ENCODE results near the gene RNU6-1.

The RNU6-1 gene

GRCh38 chr15:67839929-67840748 lies at the start of gene RNU6-1:
Gene RNU6-1 (minus strand): TSS chr15:67840045.
- peaks cover 39% of the 10 kb centered on the region for H3K4me1 ChIP-seq (ENCODE audit: control insufficient read depth, insufficient read depth, low read length)
- peak; percentile 97 for DNase-seq (ENCODE audit: low read depth)
- H3K27me3 ChIP-seq (replicated peaks; ENCODE audit: control insufficient read depth, insufficient read depth, low read length), result peaks cover 14% of the 10 kb centered on the region

GRCh38 chr15:67887776-67888175 lies 47.9 kb upstream of the RNU6-1 start:
- no peak for DNase-seq (ENCODE audit: low read depth)
- H3K4me3 ChIP-seq (ENCODE audit: low read length), result no peak overlapping the region
- no peak overlapping the region for H3K9ac ChIP-seq (ENCODE audit: low read length)
- H3K36me3 ChIP-seq (ENCODE audit: control insufficient read depth, insufficient read depth, low read length, severe bottlenecking), result no peaks in the 10 kb centered on the region
- peaks cover 18% of the 10 kb centered on the region for H3K4me1 ChIP-seq (ENCODE audit: control insufficient read depth, insufficient read depth, low read length)
- H3K9me3 ChIP-seq (ENCODE audit: control insufficient read depth, low read length), result peaks cover 9% of the 10 kb centered on the region
- peaks cover 18% of the 10 kb centered on the region for H3K27me3 ChIP-seq (replicated peaks; ENCODE audit: control insufficient read depth, insufficient read depth, low read length)

More at GRCh38 chr15:67839929-67840748, at the start of gene RNU6-1:
- H3K4me3 ChIP-seq (ENCODE audit: low read length), result peak within 1 kb of the TSS; percentile 92
- H3K9me3 ChIP-seq (ENCODE audit: control insufficient read depth, low read length), result no peaks in the 10 kb centered on the region
- no peaks in the 10 kb centered on the region for H3K36me3 ChIP-seq (ENCODE audit: control insufficient read depth, insufficient read depth, low read length, severe bottlenecking)
- peak within 1 kb of the TSS; percentile 94 for H3K9ac ChIP-seq (ENCODE audit: low read length)

GRCh38 chr15:67885861-67886260 lies 46.0 kb upstream of the RNU6-1 start:
- H3K36me3 ChIP-seq (ENCODE audit: control insufficient read depth, insufficient read depth, low read length, severe bottlenecking), result no peaks in the 10 kb centered on the region
- H3K9me3 ChIP-seq (ENCODE audit: control insufficient read depth, low read length), result peaks cover 9% of the 10 kb centered on the region
- DNase-seq (ENCODE audit: low read depth), result no peak
- peaks cover 18% of the 10 kb centered on the region for H3K27me3 ChIP-seq (replicated peaks; ENCODE audit: control insufficient read depth, insufficient read depth, low read length)
- H3K9ac ChIP-seq (ENCODE audit: low read length), result no peak overlapping the region
- no peak overlapping the region for H3K4me3 ChIP-seq (ENCODE audit: low read length)
- H3K4me1 ChIP-seq (ENCODE audit: control insufficient read depth, insufficient read depth, low read length), result peaks cover 15% of the 10 kb centered on the region

GRCh38 chr15:67885175-67885523 lies 45.3 kb upstream of the RNU6-1 start:
- H3K27me3 ChIP-seq (replicated peaks; ENCODE audit: control insufficient read depth, insufficient read depth, low read length), result peaks cover 18% of the 10 kb centered on the region
- DNase-seq (ENCODE audit: low read depth), result no peak
- peaks cover 15% of the 10 kb centered on the region for H3K4me1 ChIP-seq (ENCODE audit: control insufficient read depth, insufficient read depth, low read length)
- peak overlapping the region; percentile 78 for H3K4me3 ChIP-seq (ENCODE audit: low read length)
- H3K9me3 ChIP-seq (ENCODE audit: control insufficient read depth, low read length), result peaks cover 2% of the 10 kb centered on the region
- peak overlapping the region; percentile 87 for H3K9ac ChIP-seq (ENCODE audit: low read length)
- no peaks in the 10 kb centered on the region for H3K36me3 ChIP-seq (ENCODE audit: control insufficient read depth, insufficient read depth, low read length, severe bottlenecking)

- peaks cover 16% of the 10 kb centered on the region for H3K27me3 ChIP-seq (replicated peaks; ENCODE audit: control insufficient read depth, insufficient read depth, low read length)
- peaks cover 15% of the 10 kb centered on the region for H3K4me1 ChIP-seq (ENCODE audit: control insufficient read depth, insufficient read depth, low read length)
- no peaks in the 10 kb centered on the region for H3K9me3 ChIP-seq (ENCODE audit: control insufficient read depth, low read length)
- H3K9ac ChIP-seq (ENCODE audit: low read length), result peak overlapping the region; percentile 87
- peak; percentile 87 for DNase-seq (ENCODE audit: low read depth)
- peak overlapping the region; percentile 78 for H3K4me3 ChIP-seq (ENCODE audit: low read length)
- H3K36me3 ChIP-seq (ENCODE audit: control insufficient read depth, insufficient read depth, low read length, severe bottlenecking), result no peaks in the 10 kb centered on the region
These were observed 44.8 kb upstream of the RNU6-1 start for GRCh38 chr15:67884514-67885174.

- no peak for DNase-seq (ENCODE audit: low read depth)
- peak overlapping the region; percentile 87 for H3K9ac ChIP-seq (ENCODE audit: low read length)
- peaks cover 15% of the 10 kb centered on the region for H3K4me1 ChIP-seq (ENCODE audit: control insufficient read depth, insufficient read depth, low read length)
- no peaks in the 10 kb centered on the region for H3K36me3 ChIP-seq (ENCODE audit: control insufficient read depth, insufficient read depth, low read length, severe bottlenecking)
- H3K4me3 ChIP-seq (ENCODE audit: low read length), result peak overlapping the region; percentile 78
- H3K9me3 ChIP-seq (ENCODE audit: control insufficient read depth, low read length), result no peaks in the 10 kb centered on the region
- H3K27me3 ChIP-seq (replicated peaks; ENCODE audit: control insufficient read depth, insufficient read depth, low read length), result peaks cover 10% of the 10 kb centered on the region
These were observed 44.2 kb upstream of the RNU6-1 start for GRCh38 chr15:67884009-67884408.

- no peaks in the 10 kb centered on the region for H3K9me3 ChIP-seq (ENCODE audit: control insufficient read depth, low read length)
- no peaks in the 10 kb centered on the region for H3K36me3 ChIP-seq (ENCODE audit: control insufficient read depth, insufficient read depth, low read length, severe bottlenecking)
- H3K9ac ChIP-seq (ENCODE audit: low read length), result no peak overlapping the region
- H3K27me3 ChIP-seq (replicated peaks; ENCODE audit: control insufficient read depth, insufficient read depth, low read length), result peaks cover 7% of the 10 kb centered on the region
- peak; percentile 19 for DNase-seq (ENCODE audit: low read depth)
- H3K4me1 ChIP-seq (ENCODE audit: control insufficient read depth, insufficient read depth, low read length), result peaks cover 15% of the 10 kb centered on the region
- H3K4me3 ChIP-seq (ENCODE audit: low read length), result no peak overlapping the region
These were observed 43.5 kb upstream of the RNU6-1 start for GRCh38 chr15:67883234-67883773.

- H3K4me3 ChIP-seq (ENCODE audit: low read length), result no peak overlapping the region
- no peaks in the 10 kb centered on the region for H3K36me3 ChIP-seq (ENCODE audit: control insufficient read depth, insufficient read depth, low read length, severe bottlenecking)
- H3K4me1 ChIP-seq (ENCODE audit: control insufficient read depth, insufficient read depth, low read length), result peaks cover 15% of the 10 kb centered on the region
- peak; percentile 19 for DNase-seq (ENCODE audit: low read depth)
- H3K27me3 ChIP-seq (replicated peaks; ENCODE audit: control insufficient read depth, insufficient read depth, low read length), result peaks cover 2% of the 10 kb centered on the region
- no peak overlapping the region for H3K9ac ChIP-seq (ENCODE audit: low read length)
- no peaks in the 10 kb centered on the region for H3K9me3 ChIP-seq (ENCODE audit: control insufficient read depth, low read length)
These were observed 42.8 kb upstream of the RNU6-1 start for GRCh38 chr15:67882487-67883233.

- Histone ChIP-seq H3K36me3 (ENCODE audit: control insufficient read depth, insufficient read depth, low read length, severe bottlenecking) (no peaks in the 10 kb centered on the region), H3K4me1 (ENCODE audit: control insufficient read depth, insufficient read depth, low read length) (peaks cover 15% of the 10 kb centered on the region), H3K9ac (ENCODE audit: low read length) (no peak overlapping the region), H3K4me3 (ENCODE audit: low read length) (no peak overlapping the region), H3K27me3 (replicated peaks; ENCODE audit: control insufficient read depth, insufficient read depth, low read length) (no peaks in the 10 kb centered on the region), H3K9me3 (ENCODE audit: control insufficient read depth, low read length) (no peaks in the 10 kb centered on the region)
- no peak for DNase-seq (ENCODE audit: low read depth)
These were observed 40.9 kb upstream of the RNU6-1 start for GRCh38 chr15:67880651-67881182.

GRCh38 chr15:67879440-67880129 lies 39.7 kb upstream of the RNU6-1 start:
- H3K36me3 ChIP-seq (ENCODE audit: control insufficient read depth, insufficient read depth, low read length, severe bottlenecking), result no peaks in the 10 kb centered on the region
- no peaks in the 10 kb centered on the region for H3K9me3 ChIP-seq (ENCODE audit: control insufficient read depth, low read length)
- no peak overlapping the region for H3K4me3 ChIP-seq (ENCODE audit: low read length)
- H3K9ac ChIP-seq (ENCODE audit: low read length), result no peak overlapping the region
- no peak for DNase-seq (ENCODE audit: low read depth)
- H3K27me3 ChIP-seq (replicated peaks; ENCODE audit: control insufficient read depth, insufficient read depth, low read length), result no peaks in the 10 kb centered on the region
- H3K4me1 ChIP-seq (ENCODE audit: control insufficient read depth, insufficient read depth, low read length), result peaks cover 7% of the 10 kb centered on the region

Measured in adipocyte (in vitro differentiated cells).